Stomach (tissue), 4 donors: Measurements from ENCODE around the gene IGSF21.

Experiments used
- CTCF ChIP-seq, 7 experiments: fragments of 450-650 bp in 4 of 7; fragments of 200-600 bp in 3 of 7; sonication (generic) in 3 of 7; IDR thresholded peaks; one replicate each; pipeline ENCODE4 v1.5.1; 2016 to 2019; ENCODE audit warnings: antibody characterized with exemption in 7 of 7, control low read depth in 2 of 7, mild to moderate bottlenecking in 1 of 7
- POLR2A ChIP-seq, 4 donors: fragments of 450-650 bp; IDR thresholded peaks; one replicate each; pipeline ENCODE4 v1.6.1; 2016; ENCODE audit warnings: antibody characterized with exemption in 4 of 4, control low read depth in 2 of 4, mild to moderate bottlenecking in 1 of 4, moderate library complexity in 1 of 4
- POLR2AphosphoS5 ChIP-seq, 3 donors: sonication (generic); formaldehyde crosslinking; IDR thresholded peaks; one replicate each; pipeline ENCODE4 v1.6.1; 2016; ENCODE audit warnings: antibody characterized with exemption in 3 of 3

GRCh38 chr1:18179009-18179408, 71.4 kb downstream of the IGSF21 start:
- no peak for TF ChIP-seq POLR2AphosphoS5 (IDR thresholded peaks at IDR 0.05)
- TF ChIP-seq CTCF (IDR thresholded peaks at IDR 0.05): no peak
- TF ChIP-seq POLR2A (IDR thresholded peaks at IDR 0.05): no peak
